Epithelial cell of proximal tubule (primary cell): ENCODE data around the gene ATP6V0B. TPM values are rescaled to one million over a fixed set of nuclear protein-coding genes. Genes with fewer than 3 reads are reported as not detected.

ENCODE experiments used
- DNase-seq: peaks from one replicate; pipeline ENCODE4 v3.0.0-alpha.2; 2011; ENCODE audit warnings: low read depth
- H3K4me3 ChIP-seq: 2 replicates; pipeline ENCODE4 v1.5.1; 2011; ENCODE audit warnings: low read depth, mild to moderate bottlenecking, low read length
- total RNA-seq: library from RNA; depleted of rRNA; stranded (reverse); fragments of >200 nt; gene quantifications from 2 replicates; pipeline ENCODE4 v1.2.3, GENCODE V29; 2015
- TF ChIP-seq, protein P1 (sequence below): conservative IDR thresholded peaks from 2 replicates; pipeline ENCODE4 v1.5.1; 2012; ENCODE audit warnings: low read depth, mild to moderate bottlenecking, low read length

Gene ATP6V0B
- total RNA-seq, 1 donor from 2014 or later, result 139 TPM

DNA sequence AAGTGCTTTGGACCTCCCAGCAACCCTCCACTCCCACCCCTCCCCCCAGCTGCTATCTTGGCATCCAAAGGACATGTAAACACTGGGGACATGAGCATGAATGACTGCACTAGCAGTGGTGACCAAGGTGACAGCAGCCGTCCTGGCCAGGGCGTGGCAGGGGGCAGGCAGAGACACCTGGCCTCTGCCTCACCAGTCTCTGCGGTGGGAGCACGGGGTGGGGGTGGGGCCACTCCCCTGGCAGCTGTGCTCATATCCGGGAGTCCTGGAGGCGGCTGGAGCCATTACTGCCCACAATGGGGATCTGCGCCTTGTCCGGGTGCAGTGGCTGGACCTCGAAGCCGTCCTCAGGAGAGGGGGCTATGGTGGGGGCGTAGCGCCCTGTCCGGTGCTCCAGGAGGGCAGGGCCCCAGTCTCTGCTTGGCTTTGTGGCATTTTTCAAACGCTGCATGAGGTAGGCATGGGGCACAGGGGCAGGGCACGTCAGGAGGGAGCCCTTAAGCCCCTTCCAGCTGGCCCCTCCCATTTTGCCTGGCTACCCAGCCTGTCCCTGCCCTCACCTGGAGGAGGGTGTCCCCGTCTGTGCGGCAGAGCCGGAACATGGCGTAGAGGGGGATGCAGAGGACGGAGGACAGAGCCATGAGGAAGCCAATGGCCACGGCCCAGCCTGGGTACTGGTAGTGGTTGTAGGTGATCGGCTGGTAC lies 22.7 kb downstream of the ATP6V0B start:
- TF ChIP-seq, protein P1, sequence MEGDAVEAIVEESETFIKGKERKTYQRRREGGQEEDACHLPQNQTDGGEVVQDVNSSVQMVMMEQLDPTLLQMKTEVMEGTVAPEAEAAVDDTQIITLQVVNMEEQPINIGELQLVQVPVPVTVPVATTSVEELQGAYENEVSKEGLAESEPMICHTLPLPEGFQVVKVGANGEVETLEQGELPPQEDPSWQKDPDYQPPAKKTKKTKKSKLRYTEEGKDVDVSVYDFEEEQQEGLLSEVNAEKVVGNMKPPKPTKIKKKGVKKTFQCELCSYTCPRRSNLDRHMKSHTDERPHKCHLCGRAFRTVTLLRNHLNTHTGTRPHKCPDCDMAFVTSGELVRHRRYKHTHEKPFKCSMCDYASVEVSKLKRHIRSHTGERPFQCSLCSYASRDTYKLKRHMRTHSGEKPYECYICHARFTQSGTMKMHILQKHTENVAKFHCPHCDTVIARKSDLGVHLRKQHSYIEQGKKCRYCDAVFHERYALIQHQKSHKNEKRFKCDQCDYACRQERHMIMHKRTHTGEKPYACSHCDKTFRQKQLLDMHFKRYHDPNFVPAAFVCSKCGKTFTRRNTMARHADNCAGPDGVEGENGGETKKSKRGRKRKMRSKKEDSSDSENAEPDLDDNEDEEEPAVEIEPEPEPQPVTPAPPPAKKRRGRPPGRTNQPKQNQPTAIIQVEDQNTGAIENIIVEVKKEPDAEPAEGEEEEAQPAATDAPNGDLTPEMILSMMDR, result no peak
- DNase-seq, result no peak
- no peak overlapping the region for H3K4me3 ChIP-seq

DNA sequence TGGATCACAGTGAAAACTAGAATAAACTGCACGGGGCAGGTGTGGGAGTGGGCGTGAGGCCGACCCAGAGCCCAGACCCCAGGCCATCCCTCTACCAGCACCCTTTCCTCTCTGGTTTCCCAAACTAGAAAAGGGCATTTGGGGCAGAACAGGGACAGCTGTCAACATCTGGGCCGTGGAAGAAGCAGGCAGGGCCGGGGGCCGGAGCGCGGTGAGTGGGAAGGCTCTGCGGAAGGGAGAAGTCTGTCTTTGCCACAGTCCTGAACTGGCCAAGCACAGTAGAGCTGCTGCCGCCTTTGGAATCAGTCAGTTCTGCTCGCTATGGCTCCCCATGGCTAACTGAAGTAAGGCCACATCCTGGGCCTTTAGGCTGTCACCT lies 23.2 kb downstream of the ATP6V0B start:
- DNase-seq, result no peak
- H3K4me3 ChIP-seq, result no peak overlapping the region
- TF ChIP-seq, protein P1, result no peak

DNA sequence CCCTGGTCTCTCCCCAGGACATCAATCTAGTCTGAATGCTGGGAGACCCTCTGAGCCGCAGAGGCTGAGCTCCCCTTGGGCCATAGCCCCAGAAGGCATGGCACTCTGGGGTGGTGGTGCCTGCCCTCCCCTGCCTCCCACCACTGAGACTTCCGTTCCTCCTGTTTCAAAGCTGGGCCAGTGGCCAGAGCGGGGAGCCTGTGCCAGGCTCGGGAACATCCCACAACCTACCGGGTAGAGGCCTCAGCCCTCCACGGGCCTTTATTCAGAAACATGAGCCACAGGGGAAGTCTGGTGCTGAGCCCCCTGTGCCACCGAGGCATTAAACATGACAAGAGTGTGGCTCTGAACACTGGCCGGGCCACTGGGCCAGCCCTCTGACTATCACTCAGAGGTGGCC lies 24.7 kb downstream of the ATP6V0B start:
- TF ChIP-seq, protein P1, result no peak
- H3K4me3 ChIP-seq, result no peak overlapping the region
- no peak for DNase-seq

DNA sequence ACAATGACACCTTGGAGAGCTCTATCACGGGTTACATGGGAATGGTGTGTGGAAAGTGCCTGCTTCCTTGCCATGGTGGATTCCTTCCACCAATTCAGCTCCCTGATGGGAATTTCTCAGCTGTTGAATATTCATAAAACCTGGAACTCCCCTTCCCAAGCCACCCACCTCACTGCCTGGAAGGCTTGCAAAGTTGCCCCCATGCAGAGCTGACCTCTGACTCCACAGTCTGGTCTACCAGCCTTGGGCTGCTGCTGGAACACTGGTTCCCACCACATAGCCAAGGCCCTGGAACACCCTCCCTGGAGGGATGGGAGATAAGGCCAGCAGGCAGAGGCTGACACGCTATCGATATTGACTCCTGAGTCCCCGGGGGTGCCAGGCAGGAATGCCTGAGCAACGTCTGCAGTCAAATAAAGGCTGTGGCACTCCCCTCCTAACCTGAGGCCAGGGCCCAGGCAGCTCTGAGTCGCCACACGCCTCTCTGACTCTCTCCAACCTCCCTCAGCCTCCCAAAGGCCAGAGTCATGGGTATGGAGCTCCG lies 25.4 kb downstream of the ATP6V0B start:
- no peak for DNase-seq
- TF ChIP-seq, protein P1, result no peak
- H3K4me3 ChIP-seq, result no peak overlapping the region

DNA sequence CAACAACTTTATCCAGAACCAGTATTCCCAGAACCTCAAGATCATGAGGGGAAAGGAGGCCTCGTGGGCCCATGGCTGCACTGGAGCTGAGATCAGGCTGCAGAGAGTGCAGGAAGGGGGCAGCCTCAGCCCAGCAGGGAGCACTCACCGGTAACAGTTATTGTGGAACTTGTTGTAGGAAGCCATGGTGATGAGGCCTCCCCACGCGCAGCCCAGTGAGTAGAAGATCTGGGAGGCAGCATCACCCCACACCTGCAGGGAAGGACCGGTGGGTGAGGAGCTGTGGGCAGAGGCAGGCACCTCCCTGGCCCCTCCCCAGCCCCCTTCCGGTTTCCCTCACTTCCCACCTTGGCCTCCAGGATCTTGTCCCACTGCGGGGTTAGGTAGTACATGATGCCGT lies 27.4 kb downstream of the ATP6V0B start:
- DNase-seq, result no peak
- TF ChIP-seq, protein P1, result no peak
- H3K4me3 ChIP-seq, result no peak overlapping the region

DNA sequence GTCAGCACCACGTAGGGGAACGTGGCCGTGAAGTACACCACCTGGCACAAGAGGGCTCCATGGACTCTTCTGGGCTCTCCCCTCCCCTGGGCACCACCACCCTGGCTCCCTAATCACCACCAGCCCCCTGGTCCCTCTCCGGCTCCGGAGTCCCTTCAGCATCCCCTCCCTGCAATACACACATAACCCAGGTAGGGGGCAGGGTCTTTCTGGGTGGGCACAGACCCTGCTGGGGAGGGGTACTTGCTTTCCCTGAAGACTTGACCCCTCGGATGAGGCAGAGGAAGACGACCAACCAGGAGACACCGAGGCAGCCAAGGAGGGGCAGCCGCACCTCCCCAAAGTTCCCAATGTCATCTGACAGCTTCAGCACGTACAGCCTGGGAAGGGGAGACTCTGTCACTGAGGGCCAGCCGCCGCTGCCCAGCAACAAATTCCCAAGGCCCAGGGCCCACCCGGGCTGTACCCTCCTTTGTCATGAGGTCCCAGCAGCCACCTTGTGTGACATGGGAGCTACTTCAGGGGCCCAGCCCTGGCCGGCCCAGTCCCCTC lies 27.9 kb downstream of the ATP6V0B start:
- H3K4me3 ChIP-seq, result no peak overlapping the region
- DNase-seq, result no peak
- TF ChIP-seq, protein P1, result no peak

DNA sequence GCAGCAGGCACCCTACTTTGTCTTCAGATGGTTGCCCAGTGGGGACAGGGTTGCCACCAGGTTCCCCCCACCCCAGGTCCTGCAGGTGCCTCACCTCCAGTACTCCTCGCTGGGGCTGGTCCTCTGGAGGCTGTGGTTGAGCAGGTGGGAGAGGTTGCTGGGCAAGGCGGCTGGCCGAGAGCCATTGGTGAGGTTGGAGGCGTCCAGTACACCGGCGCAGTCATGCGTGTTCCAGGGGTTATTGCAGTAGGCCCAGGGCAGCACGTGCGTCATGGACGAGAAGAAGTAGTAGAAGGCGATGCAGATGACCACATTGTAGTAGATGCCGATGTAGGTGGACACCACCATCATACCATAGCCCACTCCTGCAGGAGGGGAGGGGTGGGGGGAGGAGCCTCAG lies 33.5 kb downstream of the ATP6V0B start:
- DNase-seq, result no peak

More for the DNA sequence above, 33.5 kb downstream of the ATP6V0B start:
- no peak overlapping the region for H3K4me3 ChIP-seq
- TF ChIP-seq, protein P1, result no peak
